Activated CD4-positive, CD25-positive, alpha-beta regulatory T cell treated with anti-CD3 and anti-CD28 coated beads, Interleukin-2, amount 50 U/mL, for 72 hours (primary cell): Measurements from ENCODE around the gene IGSF9.

Experiments used
- DNase-seq: peaks from one replicate; pipeline ENCODE4 v3.0.0; 2021

Gene IGSF9

DNA sequence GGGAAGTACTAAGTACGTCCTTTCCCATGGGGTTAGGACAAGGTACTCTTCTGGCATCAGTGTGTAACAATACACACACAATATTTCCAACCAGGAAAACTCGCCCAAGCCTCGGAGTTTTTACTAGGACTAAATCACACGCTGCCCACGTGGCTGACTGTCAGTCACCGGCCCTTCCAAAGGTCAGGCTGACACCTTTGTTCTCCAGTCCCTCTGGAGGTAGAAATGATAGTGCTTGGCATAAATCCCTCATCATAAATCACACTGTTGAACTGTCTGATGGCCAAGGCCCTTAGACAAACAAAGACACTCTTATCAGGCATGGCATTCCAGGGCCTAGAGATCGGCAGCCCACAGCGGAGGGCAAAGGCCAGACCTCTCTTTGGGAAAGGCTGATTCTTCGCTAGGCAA lies 25.5 kb upstream of the IGSF9 start:
- DNase-seq = no peak

DNA sequence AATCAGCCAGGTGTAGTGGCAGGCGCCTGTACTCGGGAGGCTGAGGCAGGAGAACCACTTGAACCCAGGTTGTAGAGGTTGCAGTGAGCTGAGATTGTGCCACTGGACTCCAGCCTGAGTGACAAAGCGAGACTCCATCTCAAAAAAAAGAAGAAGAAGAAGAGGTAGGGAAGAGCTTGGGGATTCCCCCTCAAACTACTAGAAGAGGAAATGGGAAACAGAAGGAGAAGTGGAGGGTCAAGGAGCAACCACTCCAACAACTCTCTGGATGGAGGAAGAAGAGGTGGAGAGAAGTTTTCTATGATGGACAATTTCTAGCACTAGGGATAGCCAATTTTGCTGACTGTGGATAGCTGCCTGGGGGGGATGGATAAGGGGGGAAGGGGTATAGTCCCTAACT lies 23.5 kb upstream of the IGSF9 start:
- no peak for DNase-seq

DNA sequence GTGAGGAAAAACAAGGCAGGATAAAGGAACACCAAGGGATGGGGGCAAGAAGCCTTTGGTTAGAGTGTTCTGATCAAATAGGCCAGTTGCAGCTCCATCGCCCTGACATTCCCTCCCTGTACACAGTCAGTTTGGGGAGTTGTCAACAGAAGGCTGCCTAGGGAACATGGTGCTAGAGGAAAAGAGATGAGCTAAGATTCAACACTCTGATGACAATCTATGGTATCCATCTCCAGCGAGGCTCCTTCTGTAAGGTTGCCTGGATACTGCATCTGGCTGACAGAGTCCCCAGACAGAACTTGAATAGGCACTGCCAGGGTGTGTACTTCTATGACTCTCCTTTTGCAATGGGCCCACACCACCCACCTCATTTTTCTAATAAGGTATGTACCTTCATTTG lies 19.9 kb upstream of the IGSF9 start:
- no peak for DNase-seq

DNA sequence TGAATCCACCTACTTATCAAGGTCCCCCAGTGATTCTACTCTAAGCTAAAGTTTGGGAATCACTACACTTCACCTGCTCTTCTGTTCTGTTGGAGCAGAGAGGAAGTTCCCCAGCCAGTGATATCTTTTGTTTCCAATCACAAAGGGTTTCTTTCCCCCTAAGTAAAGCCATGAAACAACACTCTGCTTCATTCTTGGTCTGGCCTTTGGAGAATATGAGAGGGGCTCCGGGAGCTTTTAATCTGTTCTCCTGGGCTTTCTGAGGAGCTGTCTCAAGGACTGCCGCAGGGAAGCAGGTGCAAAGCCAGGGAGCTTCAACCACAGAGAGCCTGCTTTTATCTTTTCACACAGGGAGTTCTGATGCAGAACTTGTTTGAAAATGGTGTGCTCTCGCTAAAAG lies 18.7 kb upstream of the IGSF9 start:
- DNase-seq = no peak

DNA sequence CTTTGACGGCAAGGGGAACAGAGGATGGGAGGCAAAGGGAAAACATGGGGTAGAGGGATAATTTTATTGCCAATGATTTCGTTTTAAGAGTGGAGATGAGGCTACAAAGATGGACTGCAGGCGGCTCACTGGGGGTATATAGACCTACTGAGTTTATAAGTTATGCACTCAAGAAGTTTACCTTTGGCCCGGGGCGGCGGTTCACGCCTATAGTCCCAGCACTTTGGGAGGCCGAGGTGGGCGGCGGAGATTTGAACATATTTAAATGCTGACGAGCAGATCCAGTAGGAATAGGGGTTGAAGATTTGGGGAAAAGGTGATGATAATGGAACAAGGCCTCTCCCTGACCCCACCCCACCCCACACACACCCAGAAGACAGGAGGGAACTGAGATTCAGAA lies 16.8 kb upstream of the IGSF9 start:
- DNase-seq = no peak

DNA sequence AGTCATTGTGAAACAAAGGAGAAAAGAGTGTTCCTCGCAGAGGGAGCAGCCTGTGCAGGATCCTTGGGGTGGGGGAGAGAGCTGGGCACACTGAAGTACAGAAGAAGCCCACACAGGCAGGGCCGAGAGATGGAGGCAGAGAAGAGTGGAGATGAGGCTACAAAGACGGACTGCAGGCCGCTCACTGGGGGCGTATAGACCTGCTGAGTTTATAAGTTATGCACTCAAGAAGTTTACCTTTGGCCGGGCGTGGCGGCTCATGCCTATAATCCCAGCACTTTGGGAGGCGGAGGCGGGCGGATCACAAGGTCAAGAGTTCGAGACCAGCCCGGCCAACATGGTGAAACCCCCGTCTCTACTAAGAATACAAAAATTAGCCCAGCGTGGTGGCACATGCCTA lies 16.2 kb upstream of the IGSF9 start:
- no peak for DNase-seq

DNA sequence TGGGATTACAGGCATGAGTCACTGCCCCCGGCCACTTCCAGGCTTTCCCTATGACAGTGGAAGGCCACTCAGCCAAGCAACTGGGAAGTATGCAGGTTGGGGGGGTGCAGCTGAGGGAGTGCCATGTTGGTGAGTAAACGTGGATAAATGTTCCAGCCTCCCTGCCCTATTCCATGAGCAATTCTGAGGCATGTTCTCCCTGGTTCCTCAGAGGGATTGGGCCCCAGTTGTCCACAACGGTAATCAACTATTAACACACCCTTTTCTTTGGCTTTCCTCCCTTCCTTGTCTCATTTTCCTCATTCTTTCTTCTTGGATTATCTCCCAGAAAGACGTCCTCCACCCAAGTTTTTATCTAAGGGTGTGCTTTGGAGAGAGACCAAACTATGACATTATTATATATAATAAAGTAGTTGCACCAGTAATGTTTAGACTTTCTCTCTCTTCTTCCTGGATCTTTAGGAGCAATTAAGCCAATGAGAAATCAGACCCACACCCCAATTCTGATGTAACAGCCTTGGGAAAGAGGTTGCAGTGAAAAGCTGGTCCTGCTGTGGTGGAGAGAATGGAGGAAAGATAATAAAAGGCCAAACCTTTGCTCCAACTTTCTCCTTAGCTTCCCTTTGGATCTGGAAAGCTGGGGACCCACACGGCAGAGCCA lies 15.4 kb upstream of the IGSF9 start:
- DNase-seq = no peak

DNA sequence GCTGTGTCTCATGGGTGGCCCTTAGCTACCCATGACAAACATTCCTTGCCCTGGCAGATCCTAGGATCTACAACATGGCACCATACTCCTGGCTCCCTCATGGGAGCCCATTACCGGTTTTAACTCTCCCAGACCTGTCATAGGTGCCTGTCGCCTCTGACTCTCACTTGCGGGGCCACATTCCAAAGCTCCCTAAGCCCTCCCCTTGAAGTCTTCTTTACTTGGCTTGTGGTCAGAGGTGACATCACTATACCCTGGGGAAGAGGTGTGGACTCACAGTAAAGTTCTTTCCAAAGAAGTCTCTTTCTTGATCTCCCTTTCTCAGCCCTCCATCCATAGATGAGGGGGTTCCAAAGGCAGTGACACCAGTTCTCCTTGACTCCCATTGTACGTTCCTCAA lies 14.0 kb upstream of the IGSF9 start:
- no peak for DNase-seq

DNA sequence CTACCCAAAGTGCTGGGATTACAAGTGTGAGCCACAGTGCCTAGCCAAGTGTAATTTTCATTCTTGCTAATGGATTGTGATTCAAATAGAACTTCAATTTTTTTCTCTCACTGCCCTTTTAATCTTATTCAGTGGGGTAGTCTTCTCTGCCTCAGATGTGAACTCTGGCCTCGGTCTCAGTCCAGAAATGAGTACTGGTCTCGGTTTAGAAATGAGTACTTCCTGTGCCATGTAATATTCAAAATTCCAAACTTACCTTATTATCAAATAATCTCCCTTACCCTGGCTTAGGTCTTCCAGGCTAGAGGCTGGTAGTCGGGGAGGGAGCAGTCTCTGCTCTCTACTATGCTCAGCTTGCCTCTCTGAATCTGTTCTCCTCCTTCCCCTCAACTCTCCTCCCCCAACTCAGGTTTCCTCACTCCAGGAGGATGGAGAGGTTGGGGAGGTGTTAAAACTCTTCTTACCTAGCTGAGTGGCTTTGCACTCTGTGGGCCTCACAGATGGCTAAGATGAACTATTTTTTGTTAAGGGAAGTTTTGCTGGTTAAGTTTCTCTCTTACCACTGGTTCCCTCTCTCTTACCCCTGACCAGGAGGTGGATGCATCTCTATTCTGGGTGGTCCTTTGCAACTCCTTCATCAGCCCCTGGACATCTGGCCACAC lies 13.4 kb upstream of the IGSF9 start:
- DNase-seq = no peak

DNA sequence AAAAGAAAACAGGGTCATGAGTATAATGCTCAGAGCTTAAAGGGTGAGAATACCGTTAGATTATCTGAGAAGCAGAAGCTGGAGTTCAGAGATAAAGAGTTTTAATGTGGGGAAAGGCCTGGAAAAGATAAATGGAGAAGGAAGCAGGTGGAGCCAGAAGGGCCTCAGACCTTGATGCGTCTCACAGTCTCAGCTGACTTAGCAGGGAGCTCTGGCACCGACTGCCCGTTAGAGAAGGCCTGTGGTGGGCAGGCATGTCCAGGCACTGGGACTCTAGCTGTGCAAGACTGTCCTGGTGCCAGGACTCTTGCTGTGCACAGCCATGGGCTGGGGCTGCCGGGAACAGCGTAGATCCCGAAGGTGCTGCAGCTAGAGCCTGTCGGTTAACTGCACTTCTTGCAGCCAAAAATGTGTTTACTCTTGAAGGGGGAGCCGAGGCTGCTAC lies 12.4 kb upstream of the IGSF9 start:
- DNase-seq = no peak

DNA sequence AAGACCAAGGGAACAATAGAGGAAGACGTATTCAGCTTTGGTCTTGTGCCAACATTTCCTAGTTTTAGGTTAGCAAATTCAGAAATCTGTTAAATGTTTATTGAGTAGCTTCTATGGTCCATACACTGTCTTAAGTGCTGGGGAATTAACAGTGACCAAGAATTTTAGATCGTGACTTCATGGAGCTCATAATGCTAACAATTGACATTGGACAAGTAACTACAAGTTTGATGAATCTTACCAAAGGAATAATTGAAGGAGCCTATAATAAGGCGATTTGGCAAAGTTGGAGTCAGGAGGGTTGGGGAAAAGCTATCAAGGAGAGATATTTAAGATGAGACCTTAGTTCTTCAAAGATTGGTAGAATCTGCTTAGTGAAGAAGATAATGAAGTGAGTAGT lies 10.0 kb upstream of the IGSF9 start:
- no peak for DNase-seq

DNA sequence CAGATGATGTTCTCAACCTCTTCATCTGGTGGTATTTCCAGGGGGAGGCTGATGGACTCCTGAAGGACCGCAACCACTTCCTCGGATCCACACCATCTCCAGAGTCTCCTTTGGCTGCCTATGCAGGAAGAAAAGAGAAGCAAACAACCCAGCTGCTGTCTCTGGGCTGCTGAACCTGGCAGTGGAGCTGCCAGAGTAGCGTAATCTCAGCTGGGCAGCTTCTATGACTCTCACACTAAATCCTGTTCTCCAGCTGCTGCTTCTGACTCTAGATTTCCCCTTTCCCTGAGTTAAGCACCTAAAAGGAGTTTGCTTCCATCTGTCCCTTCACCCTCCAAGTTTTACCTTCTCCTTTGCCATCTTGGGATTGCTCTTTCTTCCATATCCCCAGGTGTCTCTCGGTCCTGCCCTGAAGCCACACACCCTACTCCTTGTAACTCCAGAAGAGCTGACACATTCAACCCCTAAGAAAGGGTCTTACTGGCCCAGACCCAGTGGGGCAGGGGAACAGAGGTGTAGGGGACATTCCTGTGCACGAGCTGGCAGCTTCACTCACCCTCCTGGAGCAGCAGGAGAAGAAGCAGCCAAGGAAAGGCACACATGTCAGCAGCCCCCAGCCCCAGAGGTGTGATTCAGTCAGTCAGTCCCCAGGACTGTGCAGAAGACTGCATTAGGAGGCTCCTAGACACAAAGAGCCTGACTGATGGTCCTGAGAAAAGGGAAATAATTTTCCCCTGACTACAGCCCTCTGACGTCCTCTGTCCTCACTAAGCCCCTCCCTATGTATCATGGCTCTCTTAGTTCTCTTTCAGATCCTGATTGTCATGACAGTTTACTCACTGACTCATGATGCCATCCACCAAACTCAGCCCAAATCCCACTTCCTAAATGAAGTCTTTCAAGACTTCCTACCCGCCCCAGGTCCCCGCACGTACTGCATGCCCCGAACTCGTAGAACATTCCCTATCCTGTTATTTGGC lies 8.4 kb upstream of the IGSF9 start, which contains the start of gene SLAMF9:
TSS of gene SLAMF9 (minus strand) at position 702 of the 980 bp plus-strand sequence. CDS start at position 602, 100 bp downstream.
- DNase-seq = no peak

DNA sequence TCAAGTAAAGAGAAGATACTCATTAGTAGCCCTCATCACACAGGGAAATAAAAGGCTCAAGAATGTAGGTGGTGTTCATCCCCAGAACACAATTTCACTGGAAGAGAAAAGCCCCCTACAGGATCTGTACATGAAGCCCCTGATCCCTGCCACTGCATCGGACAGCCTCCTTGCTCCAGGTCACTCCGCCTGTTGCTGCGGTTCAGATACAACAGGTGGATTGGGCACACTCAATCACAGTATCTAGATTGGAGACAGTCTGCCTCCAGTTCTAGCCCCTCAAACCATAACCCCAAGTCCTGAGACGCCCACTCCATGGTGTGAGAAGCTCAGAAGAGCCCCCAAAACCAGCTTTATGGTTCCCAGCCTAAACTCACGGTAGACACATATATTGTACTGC lies 7.5 kb upstream of the IGSF9 start:
- no peak for DNase-seq

DNA sequence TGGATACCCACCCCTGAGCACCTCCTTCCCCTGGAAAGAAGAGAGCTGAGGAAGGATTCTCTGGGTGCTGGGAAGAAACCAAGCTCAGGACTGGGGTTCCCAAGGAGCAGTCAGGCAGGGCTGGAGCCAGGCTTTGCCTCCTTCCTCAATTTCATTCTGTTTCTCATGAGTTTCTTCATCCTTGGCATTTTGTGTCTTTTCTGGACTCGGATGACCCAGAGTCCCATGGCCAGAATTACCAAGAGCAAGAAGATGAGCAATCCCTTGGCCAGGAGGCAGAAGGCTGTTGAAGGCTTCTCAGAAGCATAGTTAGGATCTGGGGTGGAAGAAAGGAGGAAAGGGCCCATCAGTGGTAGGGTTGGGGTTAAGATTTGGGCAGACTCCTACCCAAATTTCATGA lies 6.1 kb upstream of the IGSF9 start:
- no peak for DNase-seq

DNA sequence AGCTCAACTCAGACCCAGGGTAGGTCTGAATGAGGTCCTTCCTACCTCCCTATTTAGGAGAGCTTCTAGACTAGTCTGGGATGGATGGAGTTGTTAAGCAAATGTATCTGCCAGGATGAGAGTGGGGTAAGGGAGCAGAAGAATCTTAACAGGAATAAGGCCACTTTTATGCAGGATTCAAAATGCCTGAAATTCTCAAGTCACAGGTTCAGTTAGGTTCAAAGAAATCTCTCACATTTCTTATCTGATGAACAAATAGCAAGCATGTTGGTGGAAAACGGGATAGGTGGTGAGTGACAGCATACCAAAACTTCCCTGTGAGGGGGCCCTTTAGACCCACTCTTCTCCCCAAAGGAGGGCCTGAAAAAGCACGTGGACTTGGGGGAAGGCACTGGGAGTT lies 5.6 kb upstream of the IGSF9 start:
- DNase-seq = no peak

DNA sequence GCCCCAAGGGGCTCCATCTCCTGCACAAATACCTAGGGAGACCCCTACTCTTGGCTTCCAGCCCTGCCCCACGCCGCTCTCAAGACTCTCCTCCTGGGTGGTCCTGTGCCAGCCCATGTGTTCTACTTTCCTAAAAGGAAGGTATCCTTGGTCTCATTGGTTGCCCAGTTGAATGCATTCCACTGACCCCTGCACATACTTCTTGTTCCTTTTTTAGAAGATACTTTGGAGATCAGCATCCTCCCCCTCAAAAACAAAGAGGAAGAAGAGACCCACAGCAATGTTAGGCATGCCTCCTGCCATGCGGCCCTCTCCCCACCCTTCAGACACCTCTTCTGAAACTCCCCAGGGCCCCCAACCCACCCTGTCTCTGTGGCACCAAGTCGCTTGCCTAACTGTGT lies 4.6 kb upstream of the IGSF9 start:
- no peak for DNase-seq

DNA sequence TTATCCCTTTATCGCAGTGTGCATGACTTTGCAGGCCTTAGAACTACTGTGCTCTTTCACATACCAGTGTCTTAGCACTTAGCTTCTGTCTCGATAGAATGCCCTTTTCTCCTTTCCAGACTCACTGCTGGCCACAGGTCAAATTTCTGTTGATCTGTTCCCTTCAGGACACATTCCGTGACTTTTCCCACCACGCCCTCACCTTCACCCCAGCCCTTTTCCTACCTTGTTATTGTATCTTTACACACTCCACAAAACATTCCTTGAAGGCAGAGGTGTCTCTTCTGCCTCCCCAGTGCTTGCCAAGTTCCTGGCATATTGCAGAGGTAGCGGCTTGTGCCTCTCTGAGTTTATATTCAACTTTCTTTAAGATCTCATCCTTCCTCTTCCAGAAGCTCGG lies 3.7 kb upstream of the IGSF9 start:
- no peak for DNase-seq

DNA sequence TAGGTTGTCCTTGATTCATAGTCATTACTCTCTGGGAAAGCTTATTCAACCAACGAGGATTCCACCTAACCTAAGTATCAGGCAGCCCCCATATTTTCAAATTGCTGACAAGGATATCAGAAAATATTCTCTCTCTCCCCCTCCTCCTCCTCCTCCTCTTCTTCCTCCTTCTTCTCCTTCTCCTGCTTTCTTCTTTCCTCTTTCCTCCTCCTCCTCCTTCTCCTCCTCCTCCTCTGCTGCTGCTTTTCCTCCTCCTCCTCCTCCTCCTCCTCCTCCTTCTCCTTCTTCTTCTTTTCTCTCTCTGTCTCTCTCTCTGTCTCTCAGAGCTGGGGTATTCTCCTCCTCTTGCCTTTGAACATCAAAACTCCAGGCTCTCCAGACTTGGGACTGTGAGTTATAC lies 2.5 kb upstream of the IGSF9 start:
- DNase-seq = no peak

DNA sequence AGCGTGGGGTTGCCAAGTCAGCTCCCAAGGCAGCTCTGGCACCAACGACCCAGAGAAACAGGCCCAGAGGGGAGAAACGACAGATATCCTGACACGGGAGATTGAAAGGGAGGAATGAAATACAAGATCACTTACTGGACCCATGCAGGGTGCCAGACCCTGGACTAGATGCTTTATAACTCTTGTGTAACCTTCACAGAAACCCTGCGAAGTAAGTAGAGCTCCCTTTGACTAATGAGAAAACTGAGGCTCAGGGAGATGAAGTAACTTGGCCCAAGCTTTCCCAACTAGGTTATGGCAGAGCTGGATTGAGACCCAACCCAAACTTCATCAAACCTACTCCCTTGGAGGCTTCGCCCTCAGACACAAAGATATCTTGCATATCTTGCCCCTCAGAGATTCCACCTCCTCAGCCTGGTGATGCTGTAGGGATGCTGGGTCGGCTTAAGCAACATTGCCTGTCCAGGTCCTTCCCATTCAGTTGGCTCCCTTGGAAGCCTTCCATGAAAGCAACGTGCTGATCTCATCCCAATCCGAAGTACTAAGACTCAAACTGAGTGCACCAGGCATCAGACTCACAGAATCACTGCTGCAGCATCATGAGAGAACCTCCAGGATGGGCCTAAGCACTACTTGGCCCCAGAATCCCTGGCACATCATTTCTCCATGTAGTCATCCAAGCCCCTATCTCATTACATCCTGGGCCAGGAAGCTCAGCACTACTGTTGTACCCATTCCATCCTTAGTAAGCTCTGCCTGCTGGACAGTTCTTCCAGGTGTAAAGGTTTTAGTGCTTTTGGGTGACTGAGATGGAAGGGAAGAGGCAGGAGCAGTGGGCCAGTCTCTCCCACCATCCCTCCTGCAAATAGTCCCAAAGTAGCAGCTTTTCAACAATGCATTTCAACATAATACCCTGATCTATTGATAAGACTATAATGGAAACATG lies 1.1 kb upstream of the IGSF9 start:
- no peak for DNase-seq

DNA sequence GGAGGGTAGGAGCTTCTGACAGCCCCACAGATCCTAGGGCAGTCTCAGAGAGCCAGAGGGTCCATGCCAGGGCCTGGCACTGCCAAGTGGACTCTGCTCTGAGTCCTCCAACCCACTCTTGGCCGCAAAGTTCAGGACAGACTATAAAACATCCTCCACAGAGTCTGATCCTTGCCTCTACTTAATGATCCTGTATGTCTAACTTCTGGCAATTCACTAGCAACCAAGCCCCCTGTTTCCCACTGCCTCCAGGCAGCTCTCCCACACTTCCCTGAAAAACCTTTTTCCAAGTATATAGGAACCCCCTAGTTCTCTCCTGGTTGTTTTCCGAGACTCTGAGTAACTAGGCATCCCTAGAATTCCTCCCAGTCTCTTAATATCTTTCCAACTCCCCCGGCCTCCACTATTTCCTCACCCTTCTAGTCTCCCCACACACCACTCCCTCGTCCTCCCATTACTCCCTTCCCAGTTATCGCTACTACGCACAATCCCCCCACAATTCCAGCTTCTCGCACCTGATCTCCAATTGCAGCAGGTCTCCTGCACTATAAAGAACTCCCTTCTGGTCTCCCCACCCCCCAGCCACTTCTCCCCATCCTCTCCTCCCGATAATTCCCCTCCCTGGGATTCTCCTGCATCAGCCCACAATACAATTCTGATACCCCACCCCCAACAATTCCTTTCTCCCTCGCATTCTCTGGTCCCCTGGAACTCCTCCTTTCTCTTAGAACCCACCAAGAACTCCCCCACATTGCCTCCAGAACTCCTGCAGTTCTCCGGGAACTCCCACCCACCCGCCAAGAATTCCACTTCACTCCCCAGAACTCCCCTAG lies 574 bp downstream of the IGSF9 start:
- no peak for DNase-seq

DNA sequence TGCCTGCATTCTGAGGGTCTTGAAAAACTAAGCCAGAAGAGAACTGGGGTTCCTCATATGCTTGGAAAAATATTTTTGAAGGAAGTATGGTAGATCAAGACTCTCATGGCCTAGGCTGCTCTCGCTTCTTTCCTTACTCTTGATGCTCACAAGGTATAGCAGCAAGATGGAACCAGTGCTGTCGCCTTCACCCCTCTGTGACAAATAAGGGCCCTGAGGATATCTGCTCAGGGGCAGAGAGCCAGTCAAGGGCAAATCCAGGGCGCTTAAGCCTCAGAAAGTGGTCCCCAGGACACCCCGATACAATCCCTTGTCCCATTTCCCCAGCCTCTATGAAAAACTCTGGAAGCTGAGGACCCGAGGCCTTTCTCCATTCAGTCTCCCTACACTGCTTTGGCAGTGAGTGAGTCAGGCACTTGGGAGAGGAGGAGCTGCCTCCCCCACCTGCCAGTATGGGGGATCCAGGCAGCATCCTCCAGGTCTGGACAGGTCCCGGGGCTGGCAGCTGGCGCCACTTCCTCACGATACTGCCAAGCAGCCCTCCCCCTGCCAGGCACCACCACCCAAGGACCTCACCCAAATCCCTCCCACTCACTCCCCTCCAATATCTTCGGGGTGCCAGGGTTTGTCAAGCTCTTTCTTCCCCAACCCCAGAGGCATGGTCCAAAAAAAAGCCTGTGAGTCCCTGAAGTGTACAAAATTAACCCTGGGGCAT lies 1.3 kb downstream of the IGSF9 start:
- no peak for DNase-seq
